Stimulated activated CD8-positive, alpha-beta memory T cell treated with anti-CD3 and anti-CD28 coated beads, Interleukin-12 subunit alpha, Interleukin-12 subunit beta, amount 100 ng/mL, for 4 hours (primary cell): ENCODE data around the gene AKR1C4.
"Not testable (repeated sequence)": the region's sequence is repeated elsewhere in the genome, so short reads cannot be mapped to it uniquely, and the experiment has no call there.

Experiments used
- DNase-seq: peaks from one replicate; pipeline ENCODE4 v3.0.0-alpha.2; 2020; ENCODE audit warnings: low read depth

Gene AKR1C4

GRCh38 chr10:5196702-5197113, at the start of gene AKR1C4:
Gene AKR1C4 (plus strand): TSS chr10:5196837. CDS start chr10:5196868, 31 bp downstream.
- no peak for DNase-seq

DNA sequence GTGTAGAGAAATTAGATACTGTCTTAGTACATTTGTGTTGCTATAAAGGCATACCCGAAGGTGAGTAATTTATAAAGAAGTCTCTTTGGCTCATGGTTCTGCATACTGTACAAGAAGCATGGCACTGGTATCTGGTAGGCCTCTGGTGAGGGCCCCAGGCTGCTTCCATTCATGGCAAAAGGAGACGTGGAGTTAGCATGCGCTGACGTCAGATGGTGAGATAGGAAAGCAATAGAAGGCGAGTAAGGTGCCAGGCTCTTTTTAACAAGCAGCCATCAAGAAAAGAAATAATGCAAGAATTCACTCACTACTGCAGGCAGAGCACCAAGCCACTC, 49.8 kb upstream of the AKR1C4 start:
- no peak for DNase-seq

- DNase-seq = no peak
These were observed 49.2 kb upstream of the AKR1C4 start for GRCh38 chr10:5147255-5147980.

DNA sequence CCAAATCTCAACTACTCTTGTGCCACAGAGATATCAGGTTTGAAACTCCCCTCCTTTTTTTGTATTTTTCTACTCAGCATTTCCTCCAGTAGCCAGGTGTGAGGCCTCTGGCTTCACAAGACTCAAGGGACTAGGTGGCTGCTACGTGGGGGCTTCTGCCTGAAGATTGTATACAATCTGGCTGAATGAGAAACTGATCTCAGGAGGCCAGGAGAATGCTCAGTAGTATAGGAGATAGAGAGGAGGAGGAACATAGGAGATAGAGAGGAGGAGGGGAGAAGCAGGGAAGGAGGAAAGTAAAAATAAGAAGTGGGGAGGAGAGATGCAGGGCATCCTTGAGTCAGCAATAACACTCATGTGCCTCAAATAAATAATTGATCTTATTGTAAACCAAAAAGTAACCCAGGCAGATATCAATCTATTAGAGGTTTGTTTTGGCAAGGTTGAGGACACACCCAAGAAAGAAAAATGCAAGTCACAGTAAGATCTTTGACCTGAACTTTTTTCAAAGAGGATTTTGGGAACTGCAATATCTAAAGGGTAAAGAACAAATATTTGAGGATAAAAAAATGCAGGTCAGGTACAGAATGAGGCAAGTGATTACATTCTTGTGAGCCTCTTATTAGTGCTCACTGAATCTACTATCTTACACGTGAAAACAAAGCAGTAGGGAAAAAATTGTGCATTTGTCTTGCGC, 48.5 kb upstream of the AKR1C4 start:
- DNase-seq = no peak

- no peak for DNase-seq
These were observed 48.0 kb upstream of the AKR1C4 start for GRCh38 chr10:5148678-5149032.

- DNase-seq = no peak
These were observed 45.6 kb upstream of the AKR1C4 start for GRCh38 chr10:5151076-5151475.

DNA sequence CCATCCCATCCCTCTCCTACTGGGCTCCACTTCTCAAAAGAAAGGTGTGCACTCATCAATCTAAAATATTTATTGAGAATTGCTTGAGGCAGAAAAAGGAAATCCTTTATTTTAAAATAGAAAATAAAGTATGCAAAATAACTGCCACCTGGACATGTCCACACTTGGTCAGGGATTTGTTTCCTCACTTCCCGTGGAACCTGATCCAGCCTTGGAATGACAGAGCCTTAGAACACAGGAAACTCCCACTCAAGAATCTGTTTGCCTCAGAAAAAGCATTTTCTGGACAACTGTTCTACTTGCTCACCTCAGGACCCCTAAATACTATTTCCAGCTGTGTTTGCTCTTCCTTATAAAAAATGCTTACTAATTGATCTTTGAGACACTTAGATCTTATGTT, 40.7 kb upstream of the AKR1C4 start:
- DNase-seq = no peak

DNA sequence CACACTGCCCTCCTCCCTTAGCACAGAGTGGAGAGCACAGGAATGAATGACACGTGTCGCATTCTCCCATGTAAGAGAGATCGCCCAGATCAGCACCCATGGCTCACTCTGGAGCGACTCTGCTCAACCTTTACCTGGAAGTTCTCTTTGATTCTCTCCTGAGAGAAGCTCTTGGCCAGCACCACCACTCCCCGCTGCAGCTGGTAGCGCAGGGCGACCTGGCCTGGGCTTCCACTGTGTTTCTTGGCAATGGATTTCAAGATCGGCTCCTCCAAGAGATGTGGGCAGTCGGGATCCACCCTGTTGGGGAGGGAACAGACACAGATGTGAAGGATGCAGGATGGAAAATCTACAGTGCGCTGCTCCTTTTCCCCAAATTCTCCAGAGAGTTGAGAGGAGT, 39.1 kb upstream of the AKR1C4 start:
- no peak for DNase-seq

DNA sequence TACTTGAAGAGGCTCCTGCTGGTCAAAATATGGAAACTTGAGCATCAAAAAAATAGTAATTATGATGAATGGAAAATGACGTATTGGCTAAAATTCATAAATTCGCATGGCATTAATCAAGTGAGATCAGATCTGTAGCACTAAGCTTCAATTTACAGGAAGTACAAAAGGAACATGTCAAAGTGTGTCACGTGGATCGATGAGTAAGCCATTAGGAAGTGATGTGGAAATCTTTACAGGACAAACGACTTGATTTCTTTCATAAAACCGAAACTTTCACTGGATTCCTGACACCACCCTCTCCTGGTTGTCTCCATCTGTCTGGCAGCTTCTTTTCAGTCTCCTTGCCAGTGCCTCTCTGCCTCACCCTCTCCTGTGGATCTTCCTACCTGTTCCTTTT, 37.5 kb upstream of the AKR1C4 start:
- no peak for DNase-seq

DNA sequence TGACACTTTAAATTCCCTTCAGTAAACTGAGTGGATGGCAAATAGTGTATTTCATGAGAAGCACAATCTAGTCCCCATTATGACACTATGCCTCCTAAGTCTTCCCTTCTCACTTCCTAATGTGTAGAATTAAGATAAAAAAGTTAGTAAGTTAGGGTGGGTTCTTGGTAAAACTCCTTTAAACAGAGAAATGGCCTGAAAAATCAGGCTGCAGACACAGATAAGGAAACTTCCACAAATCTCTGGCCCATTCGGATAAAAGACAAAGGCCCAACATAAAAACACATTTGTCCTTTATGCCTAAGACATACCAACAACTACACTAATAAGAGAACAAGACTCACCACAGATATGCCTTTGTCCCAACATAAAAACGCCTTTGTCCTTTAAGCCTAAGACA, 33.1 kb upstream of the AKR1C4 start:
- no peak for DNase-seq

- no peak for DNase-seq
These were observed 30.9 kb upstream of the AKR1C4 start for GRCh38 chr10:5165738-5166137.

- DNase-seq = no peak
These were observed 27.7 kb upstream of the AKR1C4 start for GRCh38 chr10:5168897-5169420.

DNA sequence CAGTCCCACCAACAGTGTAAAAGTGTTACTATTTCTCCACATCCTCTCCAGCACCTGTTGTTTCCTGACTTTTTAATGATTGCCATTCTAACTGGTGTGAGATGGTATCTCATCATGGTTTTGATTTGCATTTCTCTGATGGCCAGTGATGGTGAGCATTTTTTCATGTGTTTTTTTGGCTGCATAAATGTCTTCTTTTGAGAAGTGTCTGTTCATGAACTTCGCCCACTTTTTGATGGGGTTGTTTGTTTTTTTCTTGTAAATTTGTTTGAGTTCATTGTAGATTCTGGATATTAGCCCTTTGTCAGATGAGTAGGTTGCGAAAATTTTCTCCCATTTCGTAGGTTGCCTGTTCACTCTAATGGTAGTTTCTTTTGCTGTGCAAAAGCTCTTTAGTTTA, 21.1 kb upstream of the AKR1C4 start:
- DNase-seq = not testable (repeated sequence)

GRCh38 chr10:5180503-5180902, 16.1 kb upstream of the AKR1C4 start:
- not testable (repeated sequence) for DNase-seq

- DNase-seq = no peak
These were observed 12.7 kb upstream of the AKR1C4 start for GRCh38 chr10:5183923-5184322.

- DNase-seq = no peak
These were observed 11.5 kb upstream of the AKR1C4 start, which contains the start of gene AKR1C8 for GRCh38 chr10:5184987-5185775. Gene AKR1C8 (minus strand): TSS chr10:5185150. CDS start chr10:5185104, 46 bp downstream.

DNA sequence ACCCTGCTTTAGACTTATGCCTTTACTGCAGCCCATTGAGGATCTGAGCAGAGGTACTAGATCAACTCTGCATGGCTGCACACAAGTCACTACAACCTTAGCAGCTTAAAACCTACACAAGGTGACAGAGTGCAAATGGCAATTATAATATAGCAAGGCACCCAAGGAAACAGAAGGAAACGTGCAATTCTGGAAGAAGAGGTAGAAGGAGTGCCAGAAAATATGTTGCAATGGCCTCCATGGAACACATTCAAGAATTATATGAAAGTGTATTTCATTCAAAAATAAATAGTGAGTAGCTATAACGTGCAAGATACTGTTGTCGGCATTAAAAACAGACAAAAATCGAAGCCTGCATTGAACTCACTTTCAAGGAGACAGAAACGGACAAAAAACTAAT, 8.8 kb upstream of the AKR1C4 start:
- no peak for DNase-seq

DNA sequence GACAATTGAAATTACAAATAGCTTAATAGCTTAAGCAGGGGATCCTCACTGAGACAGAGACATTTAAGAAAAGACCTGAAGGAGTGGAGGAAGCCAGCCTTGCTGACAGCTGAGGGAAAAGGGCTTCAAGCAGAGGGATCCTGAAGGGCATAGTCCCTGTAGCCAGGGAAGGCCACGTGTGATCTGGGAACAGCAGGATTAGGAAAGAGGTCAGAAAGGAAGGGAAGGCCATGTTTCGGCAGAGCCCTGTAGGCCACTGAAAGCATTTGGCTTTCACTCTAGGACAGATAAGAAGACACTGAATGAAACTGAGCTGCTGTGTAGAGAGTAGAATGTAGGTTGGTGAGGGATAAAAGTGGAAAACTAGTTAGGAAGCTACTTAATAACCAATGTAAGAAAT, 8.3 kb upstream of the AKR1C4 start:
- DNase-seq = no peak

DNA sequence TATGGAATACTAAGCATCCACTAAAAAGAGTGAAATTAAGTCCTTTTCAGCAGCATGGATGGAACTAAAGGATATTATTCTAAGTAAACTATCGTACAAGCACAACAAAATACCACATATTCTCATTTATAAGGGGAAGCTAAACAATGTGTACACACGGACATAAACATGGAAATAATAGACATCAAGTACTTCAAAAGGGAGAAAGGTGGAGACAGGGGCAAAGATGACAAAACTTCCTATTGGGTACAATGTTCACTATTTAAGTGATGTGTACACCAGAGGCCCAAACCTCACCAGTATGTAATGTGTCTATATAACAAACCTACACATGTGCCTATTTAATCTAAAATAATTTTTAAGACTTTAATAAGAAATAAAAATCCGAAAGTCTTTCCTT, 2.2 kb upstream of the AKR1C4 start:
- DNase-seq = no peak

GRCh38 chr10:5195727-5196374, 786 bp upstream of the AKR1C4 start:
- no peak for DNase-seq

- no peak for DNase-seq
These were observed 1.7 kb downstream of the AKR1C4 start for GRCh38 chr10:5198386-5198785.

DNA sequence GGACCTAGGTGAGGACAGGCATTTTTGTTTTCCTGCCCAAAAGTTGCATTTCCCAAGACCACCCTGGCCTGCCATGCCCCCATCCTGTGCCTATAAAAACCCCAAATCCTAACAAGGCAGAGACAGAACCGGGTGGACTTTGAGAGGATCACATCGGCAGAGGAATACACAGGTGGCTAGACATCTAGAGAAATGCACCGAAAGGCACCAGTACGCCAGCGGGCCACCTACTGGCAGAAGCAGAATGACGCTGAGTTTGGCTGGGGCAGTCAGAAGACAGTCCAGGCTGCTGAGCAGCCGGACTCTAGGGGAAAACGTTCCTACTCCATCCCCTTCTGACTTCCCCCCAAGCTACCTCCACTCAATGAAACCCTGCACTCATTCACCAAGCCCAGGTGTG, 2.8 kb downstream of the AKR1C4 start:
- DNase-seq = no peak
